DND-41 (cell line): ENCODE measurements around the gene CTBP2.

Experiments
- ATAC-seq: fragments of 200-7000 bp; cut with Tn5 transposase; 3 replicates; pipeline ENCODE4 v1.9.1; 2021; ENCODE audit warnings: low read depth; ENCODE audit not compliant: insufficient read depth
- DNase-seq: peaks from one replicate; pipeline ENCODE4 v3.0.0-alpha.2; 2020
- H2AFZ ChIP-seq: 2 replicates; pipeline ENCODE4 v1.6.0; 2012; ENCODE audit warnings: low read depth, low read length
- H3K27ac ChIP-seq: 2 replicates; pipeline ENCODE4 v1.5.1; 2012; ENCODE audit warnings: low read length, inconsistent platforms
- H3K27me3 ChIP-seq: fragments of 200-600 bp; sonication (generic); 2 replicates; pipeline ENCODE4 v1.6.0; 2012; ENCODE audit warnings: low read length, mild to moderate bottlenecking, inconsistent platforms; ENCODE audit not compliant: insufficient read depth, poor library complexity
- H3K36me3 ChIP-seq: 2 replicates; pipeline ENCODE4 v1.5.1; 2012; ENCODE audit warnings: low read length, inconsistent platforms; ENCODE audit not compliant: insufficient read depth
- H3K4me1 ChIP-seq: 2 replicates; pipeline ENCODE4 v1.5.1; 2012; ENCODE audit warnings: mild to moderate bottlenecking, low read length; ENCODE audit not compliant: insufficient read depth
- H3K4me2 ChIP-seq: 2 replicates; pipeline ENCODE4 v1.6.0; 2012; ENCODE audit warnings: mild to moderate bottlenecking, moderate library complexity, low read length, inconsistent platforms; ENCODE audit not compliant: insufficient read depth
- H3K4me3 ChIP-seq, 2 experiments: fragments of 200-600 bp in 1 of 2; shearing (Covaris generic) in 1 of 2; 2 replicates each; pipeline ENCODE4 v1.5.1; 2012 to 2016; ENCODE audit warnings: inconsistent platforms in 2 of 2, low read length in 2 of 2, mild to moderate bottlenecking in 2 of 2, low read depth in 1 of 2, moderate library complexity in 1 of 2
- H3K79me2 ChIP-seq: 2 replicates; pipeline ENCODE4 v1.6.0; 2012; ENCODE audit warnings: low read length, inconsistent platforms; ENCODE audit not compliant: insufficient read depth
- H3K9ac ChIP-seq: 2 replicates; pipeline ENCODE4 v1.6.0; 2012; ENCODE audit warnings: low read depth, mild to moderate bottlenecking, inconsistent platforms, low read length, moderate library complexity
- H3K9me3 ChIP-seq: 2 replicates; pipeline ENCODE4 v1.5.1; 2012; ENCODE audit warnings: low read length, moderate library complexity, mild to moderate bottlenecking, inconsistent platforms; ENCODE audit not compliant: insufficient read depth, severe bottlenecking
- H4K20me1 ChIP-seq: 2 replicates; pipeline ENCODE4 v1.6.0; 2012; ENCODE audit warnings: low read length; ENCODE audit not compliant: insufficient read depth
- EZH2 ChIP-seq: IDR thresholded peaks from 3 replicates; pipeline ENCODE4 v1.6.1; 2012; ENCODE audit warnings: borderline replicate concordance, low read depth, mild to moderate bottlenecking, moderate library complexity, low read length, inconsistent platforms; ENCODE audit not compliant: severe bottlenecking
- TF ChIP-seq, protein P1 (sequence below): IDR thresholded peaks from 2 replicates; pipeline ENCODE4 v1.5.1; 2012; ENCODE audit warnings: borderline replicate concordance, low read length, moderate library complexity, mild to moderate bottlenecking; ENCODE audit not compliant: poor library complexity, severe bottlenecking; ENCODE audit errors: extremely low read depth

Gene CTBP2

DNA sequence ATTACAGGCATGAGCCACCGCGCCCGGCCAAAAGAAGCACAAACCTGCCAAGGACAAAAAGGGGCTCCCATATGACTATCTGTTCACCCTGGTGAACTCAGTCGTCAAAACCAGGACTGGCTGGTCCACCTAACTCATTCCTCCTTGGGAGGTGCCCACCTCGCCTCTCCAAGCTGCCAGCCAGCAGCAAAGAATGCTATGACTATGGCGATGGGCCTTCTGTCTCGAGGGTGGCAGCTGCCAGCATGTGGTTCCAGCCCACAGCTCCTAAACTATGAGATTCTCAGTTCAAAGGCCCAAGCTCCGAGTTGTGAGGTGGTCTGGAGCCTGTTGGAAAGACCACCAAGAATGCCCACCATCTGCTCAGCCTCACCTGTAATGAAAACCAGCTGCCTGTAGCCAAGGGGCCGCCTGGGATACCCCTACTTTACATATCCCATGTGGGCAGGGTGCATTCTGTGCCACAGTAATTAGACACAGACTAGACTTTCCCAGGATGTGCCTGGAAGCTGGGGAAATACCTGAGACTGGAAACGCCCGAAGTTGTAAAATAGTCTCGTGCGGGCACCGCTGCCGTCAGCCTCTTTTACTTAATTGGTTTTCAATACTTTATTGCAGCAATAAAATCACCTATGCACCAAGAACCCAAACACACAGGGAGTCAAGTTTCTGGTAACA lies 147.4 kb downstream of the CTBP2 start:
- DNase-seq (no peak), ATAC-seq (no peak)
- H3K27me3 ChIP-seq: no peaks in the 10 kb centered on the region
- no peaks in the 10 kb centered on the region for H3K4me1 ChIP-seq
- H3K9ac ChIP-seq: no peak overlapping the region
- peaks cover 51% of the 10 kb centered on the region for H4K20me1 ChIP-seq
- peaks cover 31% of the 10 kb centered on the region for H3K79me2 ChIP-seq
- no peak overlapping the region for H3K4me3 ChIP-seq
- H3K4me2 ChIP-seq: no peak overlapping the region
- no peaks in the 10 kb centered on the region for H3K9me3 ChIP-seq
- H3K36me3 ChIP-seq: 0 out of 2 replicates have a peak, but pooled peaks cover 3% of the 10 kb centered on the region
- no peak overlapping the region for H2AFZ ChIP-seq
- TF ChIP-seq, protein P1, sequence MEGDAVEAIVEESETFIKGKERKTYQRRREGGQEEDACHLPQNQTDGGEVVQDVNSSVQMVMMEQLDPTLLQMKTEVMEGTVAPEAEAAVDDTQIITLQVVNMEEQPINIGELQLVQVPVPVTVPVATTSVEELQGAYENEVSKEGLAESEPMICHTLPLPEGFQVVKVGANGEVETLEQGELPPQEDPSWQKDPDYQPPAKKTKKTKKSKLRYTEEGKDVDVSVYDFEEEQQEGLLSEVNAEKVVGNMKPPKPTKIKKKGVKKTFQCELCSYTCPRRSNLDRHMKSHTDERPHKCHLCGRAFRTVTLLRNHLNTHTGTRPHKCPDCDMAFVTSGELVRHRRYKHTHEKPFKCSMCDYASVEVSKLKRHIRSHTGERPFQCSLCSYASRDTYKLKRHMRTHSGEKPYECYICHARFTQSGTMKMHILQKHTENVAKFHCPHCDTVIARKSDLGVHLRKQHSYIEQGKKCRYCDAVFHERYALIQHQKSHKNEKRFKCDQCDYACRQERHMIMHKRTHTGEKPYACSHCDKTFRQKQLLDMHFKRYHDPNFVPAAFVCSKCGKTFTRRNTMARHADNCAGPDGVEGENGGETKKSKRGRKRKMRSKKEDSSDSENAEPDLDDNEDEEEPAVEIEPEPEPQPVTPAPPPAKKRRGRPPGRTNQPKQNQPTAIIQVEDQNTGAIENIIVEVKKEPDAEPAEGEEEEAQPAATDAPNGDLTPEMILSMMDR: no peak
- no peak for TF ChIP-seq EZH2
- no peak overlapping the region for H3K27ac ChIP-seq

DNA sequence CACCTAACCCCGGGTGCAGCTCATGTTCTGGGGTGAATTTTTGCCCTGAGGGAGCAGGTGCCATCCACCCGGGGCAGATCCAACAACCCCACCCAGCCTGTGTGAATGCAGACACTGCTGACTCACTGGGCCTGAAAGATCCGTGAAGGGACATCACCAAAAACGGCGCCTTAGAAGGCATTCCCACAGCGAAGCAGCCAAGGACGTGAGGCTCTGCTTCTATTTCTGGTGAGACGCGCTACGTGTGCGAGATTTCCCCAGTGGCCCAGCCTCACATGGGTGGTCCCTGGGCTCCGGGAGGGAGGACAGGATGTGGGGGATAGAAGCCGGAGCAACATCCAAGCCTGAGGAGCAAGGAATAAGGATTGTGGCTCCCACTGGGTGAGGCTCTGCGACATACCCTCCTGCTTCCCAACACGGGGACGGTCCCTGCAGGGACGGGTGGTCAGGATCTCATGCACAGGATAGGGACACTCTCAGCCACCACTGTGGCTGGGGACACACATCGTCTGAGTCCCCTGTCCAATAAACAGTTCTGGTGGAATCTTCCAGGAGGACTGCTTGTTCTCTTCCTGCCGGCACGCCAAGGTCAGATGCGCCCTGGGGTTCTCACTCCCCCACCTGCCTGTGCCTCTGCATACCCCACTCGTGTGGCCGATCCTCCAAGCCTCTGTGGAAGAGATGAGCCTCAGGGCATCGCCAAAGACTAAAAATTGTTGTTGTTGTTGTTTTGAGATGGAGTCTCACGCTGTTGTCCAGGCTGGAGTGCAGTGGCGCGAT lies 148.2 kb downstream of the CTBP2 start:
- no peak for TF ChIP-seq EZH2
- TF ChIP-seq, protein P1: no peak

DNA sequence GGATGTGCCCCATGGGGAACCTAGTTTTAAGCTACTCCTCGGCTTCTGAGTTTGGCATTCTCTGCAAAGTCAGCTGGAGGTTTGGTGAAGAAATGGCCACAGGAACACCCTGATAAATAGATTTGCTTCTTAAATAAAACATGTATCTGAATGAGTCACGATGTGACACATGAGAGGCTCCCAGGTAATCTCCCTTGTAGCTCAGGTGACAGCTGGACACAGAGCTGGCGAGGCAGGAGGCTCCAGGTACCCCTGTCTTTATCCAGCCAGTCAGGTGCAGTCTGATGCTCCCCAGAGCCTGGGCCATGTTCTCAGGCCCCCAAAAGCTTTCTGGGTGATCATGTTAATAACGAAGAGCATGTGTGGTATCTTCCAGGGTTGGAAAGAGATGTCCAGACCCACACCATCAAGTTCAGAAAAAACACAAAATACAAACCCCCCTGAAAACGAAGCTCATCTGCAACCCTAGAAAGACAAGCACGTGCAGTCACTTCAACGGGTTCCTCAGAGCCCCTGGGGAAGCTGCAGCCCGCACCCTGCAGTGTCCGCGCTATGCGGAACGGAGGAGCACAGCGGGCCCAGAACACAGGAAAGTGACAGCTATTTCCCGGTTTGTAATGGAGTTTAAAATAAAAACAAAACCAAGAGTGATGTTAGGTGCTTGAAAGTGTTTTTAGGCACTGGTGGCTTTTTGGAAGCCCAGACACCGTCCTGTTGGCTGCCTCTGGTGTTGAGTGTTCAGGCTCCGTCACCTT lies 149.0 kb downstream of the CTBP2 start:
- no peak overlapping the region for H2AFZ ChIP-seq
- no peak for ATAC-seq
- no peak overlapping the region for H3K27ac ChIP-seq
- no peak for TF ChIP-seq EZH2
- TF ChIP-seq, protein P1: no peak
- no peaks in the 10 kb centered on the region for H3K9me3 ChIP-seq
- peaks cover 50% of the 10 kb centered on the region for H4K20me1 ChIP-seq
- H3K4me1 ChIP-seq: no peaks in the 10 kb centered on the region
- peaks cover 29% of the 10 kb centered on the region for H3K79me2 ChIP-seq
- H3K4me3 ChIP-seq: no peak overlapping the region
- 0 out of 2 replicates have a peak, but pooled peaks cover 3% of the 10 kb centered on the region for H3K36me3 ChIP-seq
- no peak overlapping the region for H3K4me2 ChIP-seq
- H3K9ac ChIP-seq: no peak overlapping the region
- no peak for DNase-seq
- H3K27me3 ChIP-seq: no peaks in the 10 kb centered on the region

More for the DNA sequence above, 148.2 kb downstream of the CTBP2 start:
- H4K20me1 ChIP-seq: peaks cover 53% of the 10 kb centered on the region
- H3K9me3 ChIP-seq: no peaks in the 10 kb centered on the region
- H3K79me2 ChIP-seq: peaks cover 29% of the 10 kb centered on the region
- no peaks in the 10 kb centered on the region for H3K4me1 ChIP-seq
- no peak overlapping the region for H3K4me2 ChIP-seq
- ATAC-seq (no peak), DNase-seq (no peak)
- no peak overlapping the region for H3K4me3 ChIP-seq
- H3K27ac ChIP-seq: no peak overlapping the region
- H3K9ac ChIP-seq: no peak overlapping the region
- H3K27me3 ChIP-seq: no peaks in the 10 kb centered on the region
- 0 out of 2 replicates have a peak, but pooled peaks cover 3% of the 10 kb centered on the region for H3K36me3 ChIP-seq
- no peak overlapping the region for H2AFZ ChIP-seq
